Muscle of leg (tissue), 11 donors: ENCODE data around the gene PCSK2. TPM values are rescaled to one million over a fixed set of nuclear protein-coding genes. Genes with fewer than 3 reads are reported as not detected.

Source experiments
- DNase-seq: peaks from one replicate; pipeline ENCODE4 v3.0.0; 2013
- H3K27ac ChIP-seq: one replicate; pipeline ENCODE4 v1.5.1; 2013; ENCODE audit warnings: mild to moderate bottlenecking, low read length, control low read depth
- H3K27me3 ChIP-seq: one replicate; pipeline ENCODE4 v1.6.1; 2013; ENCODE audit warnings: low read length; ENCODE audit not compliant: control insufficient read depth, insufficient read depth
- H3K36me3 ChIP-seq: one replicate; pipeline ENCODE4 v1.6.1; 2013; ENCODE audit warnings: low read length; ENCODE audit not compliant: control insufficient read depth, insufficient read depth
- H3K4me1 ChIP-seq: one replicate; pipeline ENCODE4 v1.6.1; 2013; ENCODE audit warnings: low read length; ENCODE audit not compliant: control insufficient read depth, insufficient read depth
- H3K4me3 ChIP-seq: one replicate; pipeline ENCODE4 v1.5.1; 2013; ENCODE audit warnings: low read length, control low read depth
- H3K9me3 ChIP-seq: replicated peaks from 2 replicates; pipeline ENCODE4 v1.6.1; 2013; ENCODE audit warnings: low read depth, low read length; ENCODE audit not compliant: control insufficient read depth
- WGBS: methylation state at CpG from one replicate; pipeline ENCODE4 v1.1.5; 2013; ENCODE audit warnings: missing lambda C conversion rate; ENCODE audit not compliant: insufficient coverage; 5-methylcytosine and 5-hydroxymethylcytosine counted together
- polyA plus RNA-seq, 8 donors: library from polyadenylated mRNA; unstranded; fragments of 120-200 nt; gene quantifications; one replicate each; pipeline versions ENCODE4 v1.2.1 to v1.2.3, GENCODE V29; 2013; ENCODE audit warnings: inconsistent platforms in 1 of 8, low replicate concordance in 1 of 8; ENCODE audit not compliant: insufficient read length in 8 of 8, insufficient read depth in 1 of 8
- total RNA-seq: library from RNA; stranded (reverse); fragments of 120-200 nt; gene quantifications from one replicate; pipeline ENCODE4 v1.2.4, GENCODE V29; 2013

The PCSK2 gene
- total and polyA plus RNA-seq, 9 donors = 0.27 to 4.0 (median 0.82) TPM

- DNase-seq = no peak
- Histone ChIP-seq H3K27ac (no peak overlapping the region), H3K9me3 (no peaks in the 10 kb centered on the region), H3K36me3 (no peaks in the 10 kb centered on the region), H3K4me3 (no peak overlapping the region), H3K4me1 (peaks cover 5% of the 10 kb centered on the region), H3K27me3 (no peaks in the 10 kb centered on the region)
- WGBS = 68% methylated on average over 2 of the region's 3 CpGs
These were observed 295.7 kb downstream of the PCSK2 start for GRCh38 chr20:17522528-17522927.

- Histone ChIP-seq H3K4me1 (peaks cover 3% of the 10 kb centered on the region), H3K27ac (no peak overlapping the region), H3K27me3 (no peaks in the 10 kb centered on the region), H3K4me3 (no peak overlapping the region), H3K36me3 (no peaks in the 10 kb centered on the region), H3K9me3 (no peaks in the 10 kb centered on the region)
- 73% methylated on average over 5 of the region's 5 CpGs for WGBS
- no peak for DNase-seq
These were observed 296.5 kb downstream of the PCSK2 start for GRCh38 chr20:17523326-17523725.

- WGBS = 60% methylated on average over 1 of the region's 8 CpGs
These were observed 297.7 kb downstream of the PCSK2 start for GRCh38 chr20:17524560-17524959.

GRCh38 chr20:17525132-17525531 is 298.3 kb downstream of the PCSK2 start:
- Histone ChIP-seq H3K4me3 (no peak overlapping the region), H3K9me3 (no peaks in the 10 kb centered on the region), H3K4me1 (no peaks in the 10 kb centered on the region), H3K27ac (no peak overlapping the region), H3K36me3 (no peaks in the 10 kb centered on the region), H3K27me3 (no peaks in the 10 kb centered on the region)
- WGBS = no CpG with 5 or more reads among the region's 5 CpGs
- DNase-seq = no peak

More at GRCh38 chr20:17524560-17524959, 297.7 kb downstream of the PCSK2 start:
- no peaks in the 10 kb centered on the region for H3K27me3 ChIP-seq
- H3K9me3 ChIP-seq = no peaks in the 10 kb centered on the region
- no peak overlapping the region for H3K27ac ChIP-seq
- H3K4me1 ChIP-seq = no peaks in the 10 kb centered on the region
- H3K4me3 ChIP-seq = no peak overlapping the region
- no peak for DNase-seq
- no peaks in the 10 kb centered on the region for H3K36me3 ChIP-seq

GRCh38 chr20:17525650-17526049 is 298.8 kb downstream of the PCSK2 start:
- Histone ChIP-seq H3K9me3 (no peaks in the 10 kb centered on the region), H3K27ac (no peak overlapping the region), H3K36me3 (no peaks in the 10 kb centered on the region), H3K27me3 (no peaks in the 10 kb centered on the region), H3K4me1 (no peaks in the 10 kb centered on the region), H3K4me3 (no peak overlapping the region)
- DNase-seq = no peak

- no peaks in the 10 kb centered on the region for H3K27me3 ChIP-seq
- no peak overlapping the region for H3K4me3 ChIP-seq
- no peak for DNase-seq
- no peaks in the 10 kb centered on the region for H3K9me3 ChIP-seq
- no peak overlapping the region for H3K27ac ChIP-seq
- peaks cover 7% of the 10 kb centered on the region for H3K4me1 ChIP-seq
- no peaks in the 10 kb centered on the region for H3K36me3 ChIP-seq
These were observed 302.7 kb downstream of the PCSK2 start for GRCh38 chr20:17529586-17529985.

- WGBS = 87% methylated on average over 4 of the region's 7 CpGs
- DNase-seq = no peak
- Histone ChIP-seq H3K27ac (no peak overlapping the region), H3K36me3 (no peaks in the 10 kb centered on the region), H3K9me3 (no peaks in the 10 kb centered on the region), H3K4me3 (no peak overlapping the region), H3K4me1 (peaks cover 7% of the 10 kb centered on the region), H3K27me3 (no peaks in the 10 kb centered on the region)
These were observed 303.3 kb downstream of the PCSK2 start for GRCh38 chr20:17530153-17530552.

- Histone ChIP-seq H3K9me3 (no peaks in the 10 kb centered on the region), H3K4me3 (peak within 1 kb of the TSS; percentile 55), H3K4me1 (peaks cover 7% of the 10 kb centered on the region), H3K27ac (peak within 1 kb of the TSS; percentile 65), H3K36me3 (no peaks in the 10 kb centered on the region), H3K27me3 (no peaks in the 10 kb centered on the region)
- whole genome bisulfite sequencing = under 1% methylated on average over 111 of the region's 111 CpGs
- DNase-seq = peak; percentile 75
These were observed 304.1 kb downstream of the PCSK2 start, which contains the start of gene BFSP1 for GRCh38 chr20:17530716-17531664. TSS of gene BFSP1 (minus strand) at chr20:17531379. CDS start at chr20:17531329, 50 bp downstream.

GRCh38 chr20:17531665-17532025 is 304.8 kb downstream of the PCSK2 start:
- no peak for DNase-seq
- Histone ChIP-seq H3K27ac (peak overlapping the region; percentile 65), H3K4me3 (peak overlapping the region; percentile 55), H3K27me3 (no peaks in the 10 kb centered on the region), H3K4me1 (peaks cover 7% of the 10 kb centered on the region), H3K9me3 (no peaks in the 10 kb centered on the region), H3K36me3 (no peaks in the 10 kb centered on the region)
- WGBS = 60% methylated on average over 3 of the region's 5 CpGs

- Histone ChIP-seq H3K27me3 (no peaks in the 10 kb centered on the region), H3K9me3 (no peaks in the 10 kb centered on the region), H3K4me3 (no peak overlapping the region), H3K27ac (no peak overlapping the region), H3K36me3 (no peaks in the 10 kb centered on the region), H3K4me1 (peaks cover 10% of the 10 kb centered on the region)
- WGBS = no CpG with 5 or more reads among the region's 1 CpG
- DNase-seq = peak; percentile 84
These were observed 306.6 kb downstream of the PCSK2 start for GRCh38 chr20:17533396-17533795.
